SK-N-SH treated with all-trans-retinoic acid at 6 μM for 48 hours (cell line): ENCODE measurements around the gene CSRNP3.

Experiments used
- ATAC-seq: fragments of 200-7000 bp; cut with Tn5 transposase; 3 replicates; pipeline ENCODE4 v1.9.1; 2020; ENCODE audit warnings: mild to moderate bottlenecking, moderate library complexity
- ARNTL ChIP-seq: fragments of 450-650 bp; formaldehyde crosslinking; IDR thresholded peaks from 2 replicates; pipeline ENCODE4 v1.5.0; 2020; ENCODE audit warnings: low read depth, mild to moderate bottlenecking, moderate library complexity, borderline replicate concordance
- BACH2 ChIP-seq: fragments of 250-450 bp; sonication (Bioruptor Pico); IDR thresholded peaks from 2 replicates; pipeline ENCODE4 v1.9.0; 2021; ENCODE audit warnings: mild to moderate bottlenecking, borderline replicate concordance
- CREB5 ChIP-seq: fragments of 250-450 bp; sonication (Bioruptor Pico); IDR thresholded peaks from 2 replicates; pipeline ENCODE4 v1.5.1; 2020; ENCODE audit warnings: low read depth, mild to moderate bottlenecking, moderate library complexity
- CSDC2 ChIP-seq: fragments of 250-450 bp; sonication (Bioruptor Pico); IDR thresholded peaks from 2 replicates; pipeline ENCODE4 v1.5.0; 2020; ENCODE audit warnings: mild to moderate bottlenecking, moderate library complexity
- CSRNP3 ChIP-seq: fragments of 250-450 bp; sonication (Bioruptor Pico); IDR thresholded peaks from 2 replicates; pipeline ENCODE4 v1.5.1; 2021; ENCODE audit warnings: mild to moderate bottlenecking, moderate library complexity
- ESRRG ChIP-seq: fragments of 250-450 bp; sonication (Bioruptor Pico); IDR thresholded peaks from 2 replicates; pipeline ENCODE4 v1.6.1; 2021; ENCODE audit warnings: mild to moderate bottlenecking
- GLIS3 ChIP-seq: fragments of 250-450 bp; sonication (Bioruptor Pico); IDR thresholded peaks from 2 replicates; pipeline ENCODE4 v1.5.0; 2020; ENCODE audit warnings: mild to moderate bottlenecking, moderate library complexity
- ISL1 ChIP-seq: fragments of 250-450 bp; sonication (Bioruptor Pico); IDR thresholded peaks from 2 replicates; pipeline ENCODE4 v2.1.2; 2022; ENCODE audit warnings: mild to moderate bottlenecking, moderate library complexity
- OSR1 ChIP-seq: fragments of 250-450 bp; sonication (Bioruptor Pico); IDR thresholded peaks from 2 replicates; pipeline ENCODE4 v1.8.0; 2022; ENCODE audit warnings: moderate library complexity, mild to moderate bottlenecking, inconsistent platforms
- PATZ1 ChIP-seq: fragments of 250-450 bp; sonication (Bioruptor Pico); IDR thresholded peaks from 2 replicates; pipeline ENCODE4 v1.8.0; 2020; ENCODE audit warnings: mild to moderate bottlenecking, moderate library complexity, borderline replicate concordance
- POU6F1 ChIP-seq: fragments of 250-450 bp; sonication (Bioruptor Pico); IDR thresholded peaks from 2 replicates; pipeline ENCODE4 v1.8.0; 2021; ENCODE audit warnings: low read depth, mild to moderate bottlenecking, moderate library complexity, borderline replicate concordance
- PPARA ChIP-seq: fragments of 250-450 bp; sonication (Bioruptor Pico); IDR thresholded peaks from 2 replicates; pipeline ENCODE4 v1.5.0; 2020; ENCODE audit warnings: mild to moderate bottlenecking, borderline replicate concordance
- RARB ChIP-seq: fragments of 250-450 bp; sonication (Bioruptor Pico); IDR thresholded peaks from 2 replicates; pipeline ENCODE4 v1.8.0; 2021; ENCODE audit warnings: mild to moderate bottlenecking, moderate library complexity
- SNAI2 ChIP-seq: fragments of 250-450 bp; sonication (Bioruptor Pico); IDR thresholded peaks from 2 replicates; pipeline ENCODE4 v1.5.0; 2020; ENCODE audit warnings: mild to moderate bottlenecking, moderate library complexity
- TCF4 ChIP-seq: fragments of 250-450 bp; sonication (Bioruptor Pico); IDR thresholded peaks from 2 replicates; pipeline ENCODE4 v1.8.0; 2021; ENCODE audit warnings: mild to moderate bottlenecking, moderate library complexity, borderline replicate concordance
- TOX ChIP-seq: fragments of 250-450 bp; sonication (Bioruptor Pico); IDR thresholded peaks from 2 replicates; pipeline ENCODE4 v1.8.0; 2021; ENCODE audit warnings: mild to moderate bottlenecking, moderate library complexity, borderline replicate concordance
- TSHZ2 ChIP-seq: fragments of 250-450 bp; sonication (Bioruptor Pico); IDR thresholded peaks from 2 replicates; pipeline ENCODE4 v1.5.0; 2020; ENCODE audit warnings: mild to moderate bottlenecking, moderate library complexity
- ZC3H10 ChIP-seq: fragments of 250-450 bp; sonication (Bioruptor Pico); IDR thresholded peaks from 2 replicates; pipeline ENCODE4 v1.5.1; 2021; ENCODE audit warnings: mild to moderate bottlenecking, moderate library complexity
- ZFP3 ChIP-seq: fragments of 250-450 bp; sonication (Bioruptor Pico); IDR thresholded peaks from 2 replicates; pipeline ENCODE4 v1.5.0; 2020; ENCODE audit warnings: mild to moderate bottlenecking, moderate library complexity
- ZFP30 ChIP-seq: fragments of 450-650 bp; formaldehyde crosslinking; IDR thresholded peaks from 2 replicates; pipeline ENCODE4 v1.5.0; 2022; ENCODE audit warnings: mild to moderate bottlenecking, moderate library complexity
- ZNF565 ChIP-seq: fragments of 450-650 bp; formaldehyde crosslinking; conservative IDR thresholded peaks from 2 replicates; pipeline ENCODE4 v1.5.0; 2020; ENCODE audit warnings: low read depth, mild to moderate bottlenecking, moderate library complexity
- ZNF8 ChIP-seq: fragments of 450-650 bp; formaldehyde crosslinking; IDR thresholded peaks from 2 replicates; pipeline ENCODE4 v1.5.0; 2020; ENCODE audit warnings: mild to moderate bottlenecking, moderate library complexity

CSRNP3 gene

GRCh38 chr2:165427686-165428085 lies 41.8 kb upstream of the CSRNP3 start:
- TF ChIP-seq SNAI2 (CRISPR knock-in tag) (no peak), ZNF8 (no peak), OSR1 (no peak), ZFP3 (CRISPR knock-in tag) (no peak), ZFP30 (CRISPR knock-in tag) (no peak), ESRRG (no peak), POU6F1 (CRISPR knock-in tag) (no peak), ZNF565 (no peak)
- no peak for ATAC-seq

GRCh38 chr2:165428926-165429325 lies 40.6 kb upstream of the CSRNP3 start:
- no peak for TF ChIP-seq ZNF8
- no peak for TF ChIP-seq PPARA (CRISPR knock-in tag)
- no peak for TF ChIP-seq ARNTL
- TF ChIP-seq PATZ1 = no peak
- TF ChIP-seq RARB = no peak
- no peak for TF ChIP-seq TCF4 (CRISPR knock-in tag)
- TF ChIP-seq ESRRG = no peak
- TF ChIP-seq ZC3H10 = no peak
- TF ChIP-seq TOX (CRISPR knock-in tag) = no peak
- TF ChIP-seq BACH2 (CRISPR knock-in tag) = no peak
- no peak for TF ChIP-seq CSRNP3 (CRISPR knock-in tag)
- TF ChIP-seq OSR1 = no peak
- no peak for TF ChIP-seq ZFP3 (CRISPR knock-in tag)
- TF ChIP-seq POU6F1 (CRISPR knock-in tag) = no peak
- TF ChIP-seq TSHZ2 = no peak
- TF ChIP-seq GLIS3 (CRISPR knock-in tag) = no peak
- TF ChIP-seq CREB5 (CRISPR knock-in tag) = no peak
- no peak for TF ChIP-seq CSDC2 (CRISPR knock-in tag)
- TF ChIP-seq ISL1 (CRISPR knock-in tag) = no peak
- no peak for ATAC-seq

- no peak for ATAC-seq
- TF ChIP-seq OSR1 (no peak), TOX (CRISPR knock-in tag) (no peak), ZC3H10 (no peak), ESRRG (no peak), PATZ1 (no peak), POU6F1 (CRISPR knock-in tag) (no peak), BACH2 (CRISPR knock-in tag) (no peak), CSRNP3 (CRISPR knock-in tag) (no peak), ZFP30 (CRISPR knock-in tag) (no peak), ZNF565 (no peak), RARB (no peak)
These were observed 38.5 kb upstream of the CSRNP3 start for GRCh38 chr2:165431014-165431413.
